GM18526 (cell line): ENCODE data around the gene BEND6.

Experiments
- POLR2A ChIP-seq: IDR thresholded peaks from 3 replicates; pipeline ENCODE4 v1.6.1; 2011; ENCODE audit not compliant: insufficient read length; ENCODE audit errors: extremely low read depth

Gene BEND6

DNA sequence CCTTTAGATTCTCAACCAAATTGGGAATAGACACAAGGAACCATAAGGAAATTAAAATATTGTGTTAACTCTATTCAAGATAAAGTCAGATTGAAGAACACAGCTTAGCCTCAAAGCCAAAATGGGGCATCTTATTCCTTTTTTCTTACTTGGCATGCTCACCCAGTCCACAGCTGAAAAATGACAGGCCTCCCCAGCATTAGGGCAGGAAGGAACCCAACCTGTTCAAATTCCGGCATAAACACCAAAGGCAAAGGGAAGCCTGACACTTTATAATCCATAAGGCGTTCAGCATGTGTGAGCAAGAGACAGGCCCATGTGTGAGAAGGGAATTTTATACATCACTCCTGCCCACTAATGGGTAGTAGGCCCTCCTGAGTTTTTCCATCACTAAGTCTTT is 2.9 kb downstream of the BEND6 start:
- no peak for TF ChIP-seq POLR2A

DNA sequence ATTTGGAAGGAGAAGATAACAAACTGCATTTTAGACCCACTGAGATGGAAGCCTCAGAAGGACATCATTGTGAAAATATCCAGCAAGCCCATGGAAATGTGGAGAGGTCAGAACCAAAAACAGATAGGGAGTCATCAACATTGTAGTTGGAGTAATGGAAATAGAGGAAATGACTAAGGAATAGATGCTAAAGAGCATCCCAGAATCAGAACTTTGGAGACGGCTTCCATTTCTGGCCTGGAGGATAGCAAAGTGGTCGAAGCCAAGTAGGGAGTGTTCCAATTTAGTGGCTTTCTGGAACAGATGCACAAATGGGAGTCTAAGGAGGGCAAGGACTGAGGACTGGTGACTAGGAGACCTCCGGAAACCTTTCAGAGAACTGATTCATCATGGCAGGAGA is 3.6 kb downstream of the BEND6 start:
- no peak for TF ChIP-seq POLR2A

DNA sequence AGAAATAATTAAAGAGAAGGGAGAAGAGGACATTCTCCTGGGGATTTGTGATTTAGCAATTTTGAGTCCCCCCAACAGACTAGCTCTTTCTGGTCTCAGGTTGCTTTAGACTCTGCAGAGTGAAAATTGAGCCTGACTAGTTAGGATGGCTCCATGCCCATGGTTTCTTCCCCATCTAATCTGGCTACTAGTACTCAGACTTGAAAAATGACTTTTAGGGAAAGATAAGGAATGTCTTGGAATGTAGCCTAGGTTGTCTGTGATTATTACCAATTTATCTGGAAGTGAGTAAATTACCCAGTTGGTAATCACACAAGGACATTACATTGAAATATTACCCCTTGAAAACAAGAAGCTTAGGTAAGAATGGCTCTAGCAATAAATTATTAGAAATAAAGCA is 4.2 kb downstream of the BEND6 start:
- no peak for TF ChIP-seq POLR2A

DNA sequence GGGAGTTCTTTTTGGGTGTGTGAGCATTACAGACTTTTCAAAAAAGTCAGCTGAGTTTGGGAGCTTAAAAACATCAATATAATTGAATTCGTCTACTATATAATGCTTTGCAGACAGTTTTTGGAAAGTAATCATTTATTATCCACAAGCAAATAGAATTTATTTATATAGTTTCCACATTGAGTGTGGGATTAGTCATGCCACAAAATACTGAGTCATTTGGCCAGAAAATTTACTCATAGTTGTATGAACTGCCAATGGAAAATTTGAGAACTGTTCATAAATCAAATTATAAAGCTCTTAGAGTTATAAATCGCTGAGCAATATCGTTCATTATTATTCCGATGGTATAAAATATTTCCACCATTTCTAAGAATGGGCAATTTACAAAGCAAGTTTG is 5.0 kb downstream of the BEND6 start:
- no peak for TF ChIP-seq POLR2A

DNA sequence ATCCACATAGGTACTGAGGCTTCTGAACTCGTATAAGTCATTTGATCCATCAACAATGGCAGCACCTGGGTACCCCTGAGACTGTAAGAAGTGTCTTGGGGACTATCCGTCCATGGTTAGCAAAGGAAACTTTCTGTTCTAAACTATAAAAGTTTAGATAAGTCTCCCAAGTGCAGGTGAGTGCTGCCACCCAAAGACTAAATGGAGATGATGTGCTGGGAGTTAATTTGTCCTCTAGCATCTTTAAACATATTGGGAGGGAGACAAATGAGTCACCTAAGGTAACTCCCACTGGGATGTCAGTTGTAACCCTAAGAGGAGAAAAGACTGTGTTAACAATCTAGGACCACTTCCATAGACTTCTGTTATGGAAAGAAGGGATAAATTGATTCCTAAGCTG is 6.2 kb downstream of the BEND6 start:
- no peak for TF ChIP-seq POLR2A

DNA sequence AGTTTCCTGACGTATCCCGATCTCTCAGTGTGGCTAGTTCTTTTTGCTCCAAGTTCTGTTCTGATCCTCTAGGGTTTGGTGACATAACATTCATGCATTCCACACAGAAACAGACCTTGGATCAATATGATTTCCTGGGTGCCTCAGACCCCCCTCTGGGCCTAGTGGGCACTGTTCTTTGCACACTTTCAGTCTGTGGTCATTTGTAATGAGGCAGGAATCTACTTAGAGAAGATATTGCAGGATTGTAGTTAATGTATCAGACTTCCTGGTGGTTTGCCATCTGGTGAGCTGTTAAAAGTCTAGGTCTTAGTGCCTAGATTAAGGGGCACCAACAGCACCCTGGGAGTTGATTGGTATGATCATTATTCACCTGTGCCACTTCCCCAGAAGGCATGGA is 7.5 kb downstream of the BEND6 start:
- no peak for TF ChIP-seq POLR2A

DNA sequence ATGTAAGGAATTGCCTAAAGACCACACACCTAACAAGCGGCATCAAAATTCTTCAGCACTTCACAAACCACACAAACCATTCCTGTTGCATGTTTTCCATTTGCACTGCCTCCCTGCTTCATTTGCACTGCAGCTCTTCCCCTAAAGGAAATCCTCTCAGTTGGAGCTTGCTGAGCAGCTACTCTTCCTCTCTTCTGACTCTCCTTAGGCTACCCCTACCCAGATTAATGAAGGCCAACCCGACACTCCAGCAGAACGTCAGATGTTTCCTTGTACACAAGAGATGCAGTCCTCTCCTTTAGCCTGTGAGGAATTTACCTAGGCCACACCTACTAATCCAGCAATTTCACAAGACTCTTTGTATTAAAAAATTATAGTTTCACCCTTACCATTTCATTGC is 8.1 kb downstream of the BEND6 start:
- TF ChIP-seq POLR2A = no peak

DNA sequence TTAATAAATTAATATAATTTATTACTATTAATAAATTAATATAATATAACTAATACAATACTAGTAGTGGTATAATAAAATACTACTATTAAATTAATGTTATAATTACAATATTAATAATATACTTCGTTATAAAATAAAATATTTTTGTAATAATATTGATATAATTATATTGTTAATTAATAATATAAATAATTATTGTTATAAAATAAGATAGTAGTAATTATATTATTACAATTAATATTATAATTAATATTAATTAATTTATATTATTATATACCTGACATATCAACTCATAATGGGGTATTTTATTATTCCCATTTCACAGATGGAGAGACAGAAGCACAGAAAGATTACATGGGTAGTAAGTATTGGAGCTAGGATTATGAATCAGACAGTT is 8.9 kb downstream of the BEND6 start:
- no peak for TF ChIP-seq POLR2A

DNA sequence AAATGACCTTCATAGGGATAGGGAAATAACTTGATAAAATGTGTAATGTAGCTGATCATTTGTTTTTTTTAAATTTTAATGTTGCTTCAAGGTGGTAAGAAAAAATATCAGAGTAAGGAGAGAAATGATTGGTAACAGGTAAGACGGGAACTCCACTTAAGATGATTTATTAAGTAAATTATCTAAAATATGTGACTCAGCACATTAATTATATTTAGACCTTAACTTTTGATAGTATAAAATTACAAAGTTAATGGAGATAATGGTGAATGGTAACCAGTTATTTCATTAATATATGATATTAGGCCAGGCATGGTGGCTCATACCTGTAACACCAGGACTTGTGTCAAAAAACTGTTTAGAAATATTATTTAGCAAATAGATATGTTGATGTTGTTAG is 10.2 kb downstream of the BEND6 start:
- TF ChIP-seq POLR2A = no peak

DNA sequence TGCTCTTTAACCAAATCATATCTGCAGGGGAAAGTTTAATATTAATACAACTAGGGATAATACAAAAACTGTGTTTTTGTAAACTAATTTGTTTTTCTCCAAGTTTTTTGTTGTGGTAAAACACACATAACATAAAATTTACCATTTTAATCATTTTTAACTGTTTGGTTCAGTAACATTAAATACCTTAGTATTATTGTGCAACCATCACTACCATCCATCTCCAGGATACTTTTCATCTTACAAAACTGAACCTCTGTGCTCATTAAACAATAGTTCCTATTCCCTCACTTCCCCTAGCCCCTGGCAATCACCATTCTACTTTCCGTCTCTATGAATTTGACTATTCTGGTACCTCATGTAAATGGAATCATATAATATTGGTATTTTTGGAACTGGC is 15.9 kb downstream of the BEND6 start:
- TF ChIP-seq POLR2A = no peak

DNA sequence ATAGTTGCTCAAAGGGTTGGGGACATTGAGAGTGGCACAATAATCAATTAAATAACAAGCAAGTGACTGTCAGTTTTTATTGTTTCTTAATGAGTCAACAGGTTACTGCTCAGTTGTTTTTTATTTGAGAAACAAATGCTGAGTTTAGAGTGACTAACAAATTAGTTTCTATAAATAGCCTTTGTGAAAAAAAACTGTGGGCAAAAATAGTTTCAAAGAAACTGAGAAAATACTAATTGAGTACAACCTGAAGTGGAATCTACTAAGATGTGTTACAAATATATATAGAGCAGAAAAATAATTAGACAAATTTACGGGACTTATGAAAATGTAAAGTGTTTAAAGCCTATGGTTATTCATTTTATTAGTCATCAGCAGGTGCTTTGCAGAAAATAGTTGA is 22.3 kb downstream of the BEND6 start:
- no peak for TF ChIP-seq POLR2A

DNA sequence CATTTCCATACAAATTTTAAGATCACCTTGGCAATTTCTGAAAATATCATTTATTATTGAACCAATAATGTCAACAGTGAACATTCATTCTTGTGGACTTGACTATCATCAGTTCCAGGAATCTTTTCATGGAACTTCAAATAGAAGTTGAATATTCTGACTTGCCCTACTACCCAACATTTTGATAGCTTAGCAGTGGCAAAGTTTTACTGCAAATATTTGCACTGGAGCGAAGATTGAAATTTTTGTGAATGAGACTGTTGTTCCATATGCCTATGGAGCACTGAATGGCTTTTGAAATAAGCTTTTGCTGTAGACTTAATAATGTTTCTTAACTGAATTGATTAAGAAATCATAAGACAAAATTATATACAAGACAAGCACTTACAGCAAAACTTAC is 23.6 kb downstream of the BEND6 start:
- no peak for TF ChIP-seq POLR2A

DNA sequence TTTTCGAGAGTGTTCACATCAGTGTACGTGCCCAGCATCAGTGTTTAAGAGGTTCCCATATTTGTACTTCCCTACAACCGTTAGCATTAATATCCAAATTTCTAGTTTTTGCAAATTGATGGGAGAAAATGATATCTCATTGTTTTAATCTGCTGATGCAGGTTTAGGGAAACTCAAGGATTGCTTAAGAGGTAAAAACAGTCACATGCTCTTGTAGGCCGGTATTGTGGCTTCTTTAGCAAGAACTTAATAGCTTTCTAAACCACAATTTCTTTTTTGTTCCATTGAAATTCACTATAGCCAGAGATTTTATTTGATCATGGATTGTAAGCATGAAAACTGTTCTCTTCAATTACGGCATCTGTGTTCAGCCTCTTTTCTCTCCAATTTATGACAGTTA is 29.5 kb downstream of the BEND6 start:
- TF ChIP-seq POLR2A = no peak

DNA sequence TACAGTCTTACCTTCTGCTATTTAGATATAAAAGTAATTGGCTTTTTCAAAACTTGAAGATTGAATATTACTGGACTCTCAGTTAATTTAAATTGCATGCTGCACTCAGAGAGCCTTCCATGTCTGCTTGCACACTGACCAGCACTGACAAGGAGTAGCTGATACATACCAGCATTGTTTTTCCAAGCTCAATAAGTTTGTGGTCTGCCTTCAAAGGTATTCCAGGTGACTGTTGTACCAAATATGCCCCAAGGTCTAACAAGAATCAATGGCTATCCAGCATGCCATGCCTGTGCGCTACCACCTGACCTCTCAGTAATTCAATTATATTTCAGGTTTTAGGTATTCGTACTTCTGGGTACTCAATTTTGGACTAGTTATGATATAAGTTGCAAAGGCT is 30.0 kb downstream of the BEND6 start:
- TF ChIP-seq POLR2A = no peak

DNA sequence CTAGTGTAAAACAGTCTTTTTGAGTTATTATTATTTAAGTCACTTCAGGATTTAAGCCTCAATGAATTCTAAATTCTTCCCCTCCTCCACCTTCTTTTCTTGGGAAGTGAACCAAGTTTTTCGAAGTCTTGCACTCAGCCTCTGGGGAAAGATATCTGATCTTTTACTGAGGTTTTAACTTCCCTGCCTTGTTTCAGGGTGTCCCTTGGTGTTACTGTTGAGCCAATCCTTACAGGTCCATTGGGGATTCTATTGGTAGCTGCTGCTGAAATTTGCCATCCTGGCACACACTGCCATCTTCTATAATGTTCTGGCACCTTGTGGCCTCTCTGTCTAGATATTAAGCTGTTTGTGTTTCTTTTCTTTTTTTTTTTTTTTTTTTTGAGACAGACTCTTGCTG is 31.7 kb downstream of the BEND6 start:
- no peak for TF ChIP-seq POLR2A

DNA sequence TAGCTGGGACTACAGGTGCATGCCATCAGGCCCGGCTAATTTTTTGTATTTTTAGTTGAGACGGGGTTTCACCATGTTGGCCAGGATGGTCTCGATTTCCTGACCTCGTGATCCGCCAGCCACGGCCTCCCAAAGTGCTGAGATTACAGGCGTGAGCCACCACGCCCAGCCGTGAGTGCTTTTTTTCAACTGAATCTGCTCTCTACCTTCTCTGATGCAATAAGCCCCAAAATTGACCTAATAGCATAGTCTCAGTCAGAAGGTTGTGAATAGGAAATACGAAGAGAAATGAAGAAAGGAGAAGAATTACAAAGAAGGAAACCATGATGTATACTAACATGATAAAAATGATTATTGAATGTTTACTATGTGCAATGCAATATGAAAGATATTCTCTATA is 33.2 kb downstream of the BEND6 start:
- no peak for TF ChIP-seq POLR2A

DNA sequence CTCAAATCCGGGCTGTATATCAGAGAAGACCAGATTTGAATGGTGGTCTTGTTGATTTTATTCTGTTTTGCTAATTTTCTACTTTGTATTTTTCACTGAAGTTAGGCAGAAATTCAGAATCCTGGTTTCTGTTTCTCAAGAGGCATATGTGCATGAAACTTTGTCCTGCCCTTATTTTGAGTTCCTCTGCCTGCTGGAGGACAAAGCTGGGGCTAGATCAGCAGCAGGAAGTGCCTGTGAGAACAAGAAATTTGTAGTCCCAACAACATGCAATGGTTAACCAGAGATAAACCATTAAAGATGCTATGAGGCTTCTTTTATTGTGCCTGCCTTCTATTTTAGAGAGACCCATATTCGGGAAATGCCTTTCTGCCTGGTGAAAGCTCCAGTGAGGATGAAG is 37.1 kb downstream of the BEND6 start:
- no peak for TF ChIP-seq POLR2A

DNA sequence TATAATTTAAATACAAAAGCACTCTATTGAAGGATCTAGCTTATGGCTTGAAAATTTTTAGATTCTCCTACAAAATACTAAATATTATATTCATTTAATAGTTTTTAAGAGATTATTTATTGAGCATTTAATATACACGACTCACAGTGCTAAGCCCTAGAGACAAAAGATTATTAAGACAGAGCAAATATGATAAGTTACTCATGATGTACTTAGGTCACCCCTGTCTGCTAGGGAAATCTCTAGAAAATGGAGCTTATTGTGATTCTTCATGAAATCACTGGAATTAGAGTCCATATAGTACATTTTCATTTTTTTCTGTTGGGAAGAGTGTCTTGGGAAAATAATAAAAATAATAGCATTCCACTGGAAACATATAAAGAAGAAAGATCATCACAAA is 37.8 kb downstream of the BEND6 start:
- TF ChIP-seq POLR2A = no peak
